Cortex of kidney (tissue), 1 donor: Measurements from ENCODE around the gene CCDC88C.

Experiments
- DNase-seq: peaks from one replicate; lab custom pipeline; 2025; lab: John Stamatoyannopoulos, UW

CCDC88C gene

GRCh38 chr14:91225025-91225424 lies 192.6 kb downstream of the CCDC88C start:
- no peak for DNase-seq

- DNase-seq = no peak
These were observed 194.4 kb downstream of the CCDC88C start for GRCh38 chr14:91223028-91223783.
